PFSK-1 (cell line): ENCODE measurements around the gene FZD7.

ENCODE experiments used
- POLR2AphosphoS5 ChIP-seq: IDR thresholded peaks from 2 replicates; pipeline ENCODE4 v1.6.1; 2012; ENCODE audit warnings: low read depth, mild to moderate bottlenecking, control low read depth, low read length, moderate library complexity
- TAF1 ChIP-seq: IDR thresholded peaks from 2 replicates; pipeline ENCODE4 v1.6.1; 2012; ENCODE audit warnings: low read length, control low read depth, borderline replicate concordance; ENCODE audit not compliant: insufficient read depth

DNA sequence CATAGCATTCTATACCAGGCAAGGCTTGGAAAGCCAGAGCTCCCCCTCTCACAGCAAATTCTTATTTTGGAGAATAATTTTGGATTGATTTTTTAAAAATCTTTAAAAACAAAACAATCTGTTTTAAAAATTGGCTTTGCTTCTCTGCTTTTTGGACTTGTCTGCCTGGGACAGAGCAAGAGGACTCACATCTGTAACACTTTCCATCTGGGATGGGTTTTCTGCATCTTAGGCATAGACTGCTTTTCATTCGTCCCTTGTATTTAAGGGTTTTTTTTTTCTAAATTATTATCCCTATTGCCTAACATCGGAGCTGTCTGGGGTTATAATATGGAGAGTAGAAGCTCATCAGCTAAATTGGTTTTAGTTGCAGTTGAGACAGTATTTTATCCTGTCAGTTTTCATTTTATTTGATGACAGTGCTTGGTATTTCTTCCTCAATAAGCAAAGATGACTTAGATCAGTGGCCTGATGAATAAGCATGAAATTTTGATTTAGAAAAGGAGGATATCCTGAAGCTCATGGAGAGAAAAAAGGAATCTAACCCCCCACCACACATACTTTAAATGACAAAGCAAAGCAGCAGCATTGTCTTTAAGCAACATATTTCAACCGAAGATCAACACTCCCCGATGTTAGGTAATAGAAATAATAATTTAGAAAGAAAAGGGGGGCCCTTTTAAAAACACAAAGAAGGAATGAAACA, 2.3 kb upstream of the FZD7 start:
- TF ChIP-seq TAF1 (no peak), POLR2AphosphoS5 (no peak)
